Measurements from ENCODE around the gene PRG3. TPM values are rescaled to one million over a fixed set of nuclear protein-coding genes. Genes with fewer than 3 reads are reported as not detected.

Gene PRG3
- total RNA-seq, 1 experiment from 2014 or later = not detected

DNA sequence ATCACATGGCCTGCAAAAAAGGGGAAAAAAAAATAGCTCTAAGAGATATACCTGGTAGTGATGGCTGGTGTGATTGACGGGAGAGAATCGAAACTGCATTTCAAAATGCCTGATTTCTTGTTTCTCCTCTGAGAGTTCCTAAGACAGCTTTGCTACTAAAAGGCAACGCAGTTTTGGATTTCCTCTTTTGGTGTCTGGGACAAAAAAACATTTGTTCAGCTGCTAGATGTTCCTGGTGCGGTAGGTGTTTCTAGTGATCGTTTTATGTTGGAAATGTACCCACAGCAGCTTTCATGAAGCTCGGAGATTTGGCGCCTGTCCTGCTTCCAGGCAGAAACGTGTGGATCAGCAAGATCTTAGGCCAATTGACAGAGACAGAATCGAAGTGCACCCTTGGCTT, 24.7 kb downstream of the PRG3 start:
- DNase-seq (ENCODE audit: low read depth, low spot score) (no peak), ATAC-seq (no peak)
- RAD21 ChIA-PET (ENCODE audit: low non-redundant PET in 1 of 2, low total read pairs in 2 of 2, uncharacterized antibody in 2 of 2, unreplicated experiment in 2 of 2) = no interaction called here
- no peaks in the 10 kb centered on the region for H3K27me3 ChIP-seq (ENCODE audit: insufficient read depth, low read length)
- no peak overlapping the region for H3K4me3 ChIP-seq (replicated peaks in 1 of 2; ENCODE audit: low read depth in 1 of 2, low read length in 2 of 2)
- POLR2A ChIA-PET = no interaction called here
- H3K4me1 ChIP-seq (ENCODE audit: control insufficient read depth in 1 of 2, insufficient read depth in 2 of 2, low read length in 2 of 2) = no peaks in the 10 kb centered on the region
- no peaks in the 10 kb centered on the region for H3K79me2 ChIP-seq (ENCODE audit: insufficient read depth, low read length)
- no peaks in the 10 kb centered on the region for H3K9me3 ChIP-seq (ENCODE audit: control insufficient read depth in 1 of 2, insufficient read depth in 1 of 2, low read depth in 1 of 2, low read length in 2 of 2)
- H3K36me3 ChIP-seq (ENCODE audit: control insufficient read depth in 1 of 2, insufficient read depth in 2 of 2, low read length in 2 of 2) = no peaks in the 10 kb centered on the region
- H2AFZ ChIP-seq (ENCODE audit: low read depth, low read length, poor library complexity, severe bottlenecking) = no peak overlapping the region
- H3K9ac ChIP-seq (ENCODE audit: low read length) = no peak overlapping the region
- no peaks in the 10 kb centered on the region for H3K9me2 ChIP-seq (ENCODE audit: insufficient read depth)
- H3K4me2 ChIP-seq (ENCODE audit: low read length) = no peak overlapping the region
- H4K20me1 ChIP-seq (ENCODE audit: insufficient read depth) = no peaks in the 10 kb centered on the region
- TF ChIP-seq, protein P1, sequence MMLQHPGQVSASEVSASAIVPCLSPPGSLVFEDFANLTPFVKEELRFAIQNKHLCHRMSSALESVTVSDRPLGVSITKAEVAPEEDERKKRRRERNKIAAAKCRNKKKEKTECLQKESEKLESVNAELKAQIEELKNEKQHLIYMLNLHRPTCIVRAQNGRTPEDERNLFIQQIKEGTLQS (IDR thresholded peaks at IDR 0.05) = no peak
- TF ChIP-seq SRF (IDR thresholded peaks at IDR 0.05; ENCODE audit: low read depth) (no peak), EGR1 (IDR thresholded peaks at IDR 0.05; ENCODE audit: low read depth) (no peak), FOSL1 (IDR thresholded peaks at IDR 0.05; ENCODE audit: low read depth) (no peak), POLR2A (IDR thresholded peaks at IDR 0.05; ENCODE audit: borderline replicate concordance, extremely low read depth, insufficient read depth, insufficient read length) (no peak), POLR2AphosphoS5 (IDR thresholded peaks at IDR 0.05; ENCODE audit: low read depth, low read length) (no peak), CBX3 (IDR thresholded peaks at IDR 0.05; ENCODE audit: low read depth) (no peak), RAD21 (IDR thresholded peaks at IDR 0.05; ENCODE audit: low read depth) (no peak)
- TF ChIP-seq, protein P2, sequence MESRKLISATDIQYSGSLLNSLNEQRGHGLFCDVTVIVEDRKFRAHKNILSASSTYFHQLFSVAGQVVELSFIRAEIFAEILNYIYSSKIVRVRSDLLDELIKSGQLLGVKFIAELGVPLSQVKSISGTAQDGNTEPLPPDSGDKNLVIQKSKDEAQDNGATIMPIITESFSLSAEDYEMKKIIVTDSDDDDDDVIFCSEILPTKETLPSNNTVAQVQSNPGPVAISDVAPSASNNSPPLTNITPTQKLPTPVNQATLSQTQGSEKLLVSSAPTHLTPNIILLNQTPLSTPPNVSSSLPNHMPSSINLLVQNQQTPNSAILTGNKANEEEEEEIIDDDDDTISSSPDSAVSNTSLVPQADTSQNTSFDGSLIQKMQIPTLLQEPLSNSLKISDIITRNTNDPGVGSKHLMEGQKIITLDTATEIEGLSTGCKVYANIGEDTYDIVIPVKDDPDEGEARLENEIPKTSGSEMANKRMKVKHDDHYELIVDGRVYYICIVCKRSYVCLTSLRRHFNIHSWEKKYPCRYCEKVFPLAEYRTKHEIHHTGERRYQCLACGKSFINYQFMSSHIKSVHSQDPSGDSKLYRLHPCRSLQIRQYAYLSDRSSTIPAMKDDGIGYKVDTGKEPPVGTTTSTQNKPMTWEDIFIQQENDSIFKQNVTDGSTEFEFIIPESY (IDR thresholded peaks at IDR 0.05; ENCODE audit: extremely low read depth, insufficient replicate concordance, low read length) = no peak
- TF ChIP-seq, protein P3, sequence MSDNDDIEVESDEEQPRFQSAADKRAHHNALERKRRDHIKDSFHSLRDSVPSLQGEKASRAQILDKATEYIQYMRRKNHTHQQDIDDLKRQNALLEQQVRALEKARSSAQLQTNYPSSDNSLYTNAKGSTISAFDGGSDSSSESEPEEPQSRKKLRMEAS (IDR thresholded peaks at IDR 0.05) = no peak
- CTCF ChIA-PET = no interaction called here
- BruUV-seq (replicated peaks) = no TSS peak
- intact Hi-C loops (cut with micrococcal nuclease) = no loop called here
- H3K27ac ChIP-seq (ENCODE audit: low read depth, low read length) = no peak overlapping the region
